DOHH2 (cell line): Measurements from ENCODE around the gene ITGA2B.

Source experiments
- EZH2phosphoT487 ChIP-seq: fragments of 200-600 bp; sonication (generic); IDR thresholded peaks from 2 replicates; pipeline ENCODE4 v1.6.1; 2017; ENCODE audit warnings: borderline replicate concordance, mild to moderate bottlenecking, antibody characterized with exemption, low read length, moderate library complexity, mixed read lengths
- TF ChIP-seq, protein P1 (sequence below): fragments of 200-600 bp; sonication (generic); IDR thresholded peaks from one replicate; pipeline ENCODE4 v1.5.1; 2014; ENCODE audit warnings: antibody characterized with exemption, mild to moderate bottlenecking, low read depth, low read length; ENCODE audit not compliant: poor library complexity, severe bottlenecking

DNA sequence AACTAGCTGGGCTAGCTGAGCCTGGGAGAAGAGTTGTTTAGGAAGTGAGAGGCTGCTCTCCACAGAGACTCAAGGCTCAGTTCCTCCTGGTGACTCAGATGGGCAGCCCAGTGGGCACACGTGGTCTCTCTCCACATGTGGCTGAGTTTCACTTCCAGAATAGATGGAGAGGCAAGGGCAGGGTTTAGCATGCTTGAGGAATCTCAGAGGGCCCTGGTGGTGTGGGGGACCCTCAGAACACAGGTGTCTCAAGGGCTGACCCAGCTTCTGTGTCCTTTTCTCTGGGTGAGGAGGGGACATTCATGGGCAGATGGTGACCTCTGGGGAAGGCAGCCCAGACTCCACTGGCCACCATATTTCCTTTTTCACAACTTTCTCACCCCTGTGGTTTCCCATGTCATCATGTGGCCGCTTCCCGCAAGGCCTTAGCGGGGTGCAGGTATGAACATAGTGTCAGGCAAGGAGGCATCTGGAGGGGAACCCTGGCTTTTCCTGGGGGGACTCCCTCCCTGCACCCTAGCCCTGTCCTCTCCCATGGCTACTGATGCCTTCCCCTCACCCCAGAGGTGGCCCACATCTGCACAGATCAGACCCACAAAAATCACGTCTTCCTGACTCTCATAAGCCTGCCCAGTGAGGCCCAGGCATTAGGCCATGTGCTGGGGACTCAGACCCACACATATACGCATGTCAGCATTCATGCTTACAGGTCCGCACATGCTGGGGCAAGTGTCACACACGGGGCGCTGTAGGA lies 41.0 kb downstream of the ITGA2B start:
- TF ChIP-seq, protein P1, sequence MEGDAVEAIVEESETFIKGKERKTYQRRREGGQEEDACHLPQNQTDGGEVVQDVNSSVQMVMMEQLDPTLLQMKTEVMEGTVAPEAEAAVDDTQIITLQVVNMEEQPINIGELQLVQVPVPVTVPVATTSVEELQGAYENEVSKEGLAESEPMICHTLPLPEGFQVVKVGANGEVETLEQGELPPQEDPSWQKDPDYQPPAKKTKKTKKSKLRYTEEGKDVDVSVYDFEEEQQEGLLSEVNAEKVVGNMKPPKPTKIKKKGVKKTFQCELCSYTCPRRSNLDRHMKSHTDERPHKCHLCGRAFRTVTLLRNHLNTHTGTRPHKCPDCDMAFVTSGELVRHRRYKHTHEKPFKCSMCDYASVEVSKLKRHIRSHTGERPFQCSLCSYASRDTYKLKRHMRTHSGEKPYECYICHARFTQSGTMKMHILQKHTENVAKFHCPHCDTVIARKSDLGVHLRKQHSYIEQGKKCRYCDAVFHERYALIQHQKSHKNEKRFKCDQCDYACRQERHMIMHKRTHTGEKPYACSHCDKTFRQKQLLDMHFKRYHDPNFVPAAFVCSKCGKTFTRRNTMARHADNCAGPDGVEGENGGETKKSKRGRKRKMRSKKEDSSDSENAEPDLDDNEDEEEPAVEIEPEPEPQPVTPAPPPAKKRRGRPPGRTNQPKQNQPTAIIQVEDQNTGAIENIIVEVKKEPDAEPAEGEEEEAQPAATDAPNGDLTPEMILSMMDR = no peak
- TF ChIP-seq EZH2phosphoT487 = no peak
